H1 (cell line): ENCODE results near the gene AGR2. TPM values are rescaled to one million over a fixed set of nuclear protein-coding genes. Genes with fewer than 3 reads are reported as not detected.

ENCODE experiments used
- CTCF ChIA-PET: fragments of 300-600 bp; sonication (Branson Sonifier 250); formaldehyde crosslinking; loops from one replicate; lab custom pipeline; 2021; ENCODE audit not compliant: partially characterized antibody; lab: Charles Lee
- POLR2A ChIA-PET: fragments of 300-600 bp; sonication (Branson Sonifier 250); formaldehyde crosslinking; loops from one replicate; lab custom pipeline; 2021; ENCODE audit warnings: inconsistent platforms; ENCODE audit not compliant: partially characterized antibody; lab: Charles Lee
- DNase-seq, 2 experiments: peaks; one replicate each; pipeline versions ENCODE4 v3.0.0 to v3.0.0-alpha.2; 2010 to 2022; ENCODE audit warnings: low spot score in 2 of 2, low read depth in 1 of 2, mixed read lengths in 1 of 2
- FAIRE-seq: peaks from 2 replicates; lab custom pipeline; 2011; peaks lifted over from hg19 to GRCh38; lab: Jason Lieb, UNC
- H2AFZ ChIP-seq: 2 replicates; pipeline ENCODE4 v1.8.1; 2012; ENCODE audit warnings: low read length, inconsistent platforms
- H2AK5ac ChIP-seq: 2 replicates; pipeline ENCODE4 v1.6.1; 2013; ENCODE audit warnings: low read depth, low read length
- H2BK120ac ChIP-seq: replicated peaks from 2 replicates; pipeline ENCODE3; 2013; ENCODE audit warnings: low read depth, low read length, inconsistent platforms
- H2BK12ac ChIP-seq: 2 replicates; pipeline ENCODE4 v1.6.1; 2013; ENCODE audit warnings: low read depth, low read length
- H2BK15ac ChIP-seq: 2 replicates; pipeline ENCODE4 v1.6.1; 2013; ENCODE audit warnings: low read length
- H2BK20ac ChIP-seq: 2 replicates; pipeline ENCODE4 v1.6.1; 2013; ENCODE audit warnings: low read length
- H2BK5ac ChIP-seq: 2 replicates; pipeline ENCODE4 v1.6.1; 2013; ENCODE audit warnings: low read depth, low read length
- H3K14ac ChIP-seq: 2 replicates; pipeline ENCODE4 v1.6.1; 2013; ENCODE audit warnings: inconsistent platforms; ENCODE audit not compliant: insufficient read length
- H3K18ac ChIP-seq: 2 replicates; pipeline ENCODE4 v1.6.1; 2013; ENCODE audit warnings: low read length; ENCODE audit errors: extremely low read depth
- H3K23ac ChIP-seq: 2 replicates; pipeline ENCODE4 v1.6.1; 2013; ENCODE audit warnings: inconsistent platforms; ENCODE audit not compliant: insufficient read length
- H3K23me2 ChIP-seq: 2 replicates; pipeline ENCODE4 v1.6.1; 2013; ENCODE audit warnings: low read depth, low read length
- H3K27ac ChIP-seq: 2 replicates; pipeline ENCODE4 v1.6.1; 2011; ENCODE audit warnings: low read depth, low read length, inconsistent platforms
- H3K27me3 ChIP-seq, 4 experiments: replicated peaks in 1 of 4; 1 replicate in 1 of 4; 2 replicates in 3 of 4; pipeline versions ENCODE4 v1.6.1 to v1.8.1; 2011 to 2013; ENCODE audit warnings: low read length in 3 of 4, mild to moderate bottlenecking in 3 of 4, inconsistent platforms in 2 of 4, mixed read lengths in 2 of 4, moderate library complexity in 1 of 4; ENCODE audit not compliant: control insufficient read depth in 3 of 4, insufficient read depth in 3 of 4; ENCODE audit errors: extremely low read depth in 1 of 4
- H3K36me3 ChIP-seq, 4 experiments: 2 replicates each; pipeline versions ENCODE4 v1.6.1 to v1.8.1; 2011 to 2013; ENCODE audit warnings: mild to moderate bottlenecking in 4 of 4, low read length in 3 of 4, moderate library complexity in 2 of 4, control low read depth in 1 of 4, inconsistent platforms in 1 of 4; ENCODE audit not compliant: insufficient read depth in 4 of 4, control insufficient read depth in 2 of 4
- H3K4ac ChIP-seq: replicated peaks from 2 replicates; pipeline ENCODE3; 2013; ENCODE audit warnings: low read length, low read depth, mixed read lengths, inconsistent platforms; ENCODE audit not compliant: insufficient read length
- H3K4me1 ChIP-seq, 4 experiments: replicated peaks in 1 of 4; 1 replicate in 1 of 4; 2 replicates in 3 of 4; pipeline versions ENCODE4 v1.6.1 to v1.8.1; 2011 to 2013; ENCODE audit warnings: low read length in 3 of 4, inconsistent platforms in 2 of 4, mixed read lengths in 1 of 4; ENCODE audit not compliant: insufficient read depth in 4 of 4, control insufficient read depth in 3 of 4
- H3K4me2 ChIP-seq, 2 experiments: 2 replicates each; pipeline versions ENCODE4 v1.6.1 to v1.8.1; 2011 to 2013; ENCODE audit warnings: low read depth in 2 of 2, low read length in 2 of 2, control low read depth in 1 of 2, inconsistent platforms in 1 of 2, mild to moderate bottlenecking in 1 of 2; ENCODE audit not compliant: insufficient read depth in 1 of 2
- H3K4me3 ChIP-seq, 4 experiments: fragments of 200-600, 300-600 bp in 1 of 4; sonication (generic), shearing (Covaris generic), sonication (Bioruptor Twin) in 1 of 4; 2 replicates each; pipeline versions ENCODE4 v1.5.1 to v1.8.1; 2011 to 2016; ENCODE audit warnings: low read length in 4 of 4, low read depth in 3 of 4, control low read depth in 2 of 4, inconsistent platforms in 2 of 4, mild to moderate bottlenecking in 2 of 4, mixed read lengths in 1 of 4, moderate library complexity in 1 of 4; ENCODE audit not compliant: insufficient read depth in 2 of 4; ENCODE audit errors: extremely low read depth in 1 of 4
- H3K56ac ChIP-seq: replicated peaks from 2 replicates; pipeline ENCODE3; 2013; ENCODE audit warnings: low read depth, mild to moderate bottlenecking, mixed read lengths, low read length, inconsistent platforms; ENCODE audit not compliant: insufficient read length
- H3K79me1 ChIP-seq: 2 replicates; pipeline ENCODE4 v1.6.1; 2013; ENCODE audit warnings: low read depth, low read length, control low read depth
- H3K79me2 ChIP-seq, 2 experiments: 2 replicates each; pipeline versions ENCODE4 v1.6.1 to v1.8.1; 2012 to 2013; ENCODE audit warnings: low read length in 2 of 2, mild to moderate bottlenecking in 2 of 2, inconsistent platforms in 1 of 2; ENCODE audit not compliant: insufficient read depth in 2 of 2, control insufficient read depth in 1 of 2
- H3K9ac ChIP-seq, 4 experiments: replicated peaks in 1 of 4; 1 replicate in 1 of 4; 2 replicates in 3 of 4; pipeline versions ENCODE4 v1.6.1 to v1.8.1; 2011 to 2013; ENCODE audit warnings: low read depth in 3 of 4, low read length in 3 of 4, control low read depth in 2 of 4, mild to moderate bottlenecking in 2 of 4, moderate library complexity in 2 of 4, inconsistent platforms in 1 of 4; ENCODE audit errors: extremely low read depth in 1 of 4
- H3K9me3 ChIP-seq, 2 experiments: 2 replicates each; pipeline versions ENCODE4 v1.6.1 to v1.8.1; 2012 to 2013; ENCODE audit warnings: mild to moderate bottlenecking in 2 of 2, moderate library complexity in 2 of 2, control low read depth in 1 of 2, inconsistent platforms in 1 of 2, low read depth in 1 of 2, low read length in 1 of 2, mixed read lengths in 1 of 2; ENCODE audit not compliant: insufficient read depth in 2 of 2
- H4K20me1 ChIP-seq, 2 experiments: replicated peaks in 1 of 2; 2 replicates each; pipeline versions ENCODE3 to v1.8.1; 2011 to 2013; ENCODE audit warnings: inconsistent platforms in 2 of 2, low read length in 2 of 2, mild to moderate bottlenecking in 1 of 2; ENCODE audit not compliant: insufficient read depth in 2 of 2, control insufficient read depth in 1 of 2
- H4K5ac ChIP-seq: 2 replicates; pipeline ENCODE4 v1.6.1; 2013; ENCODE audit warnings: low read length, low read depth, mixed read lengths, inconsistent platforms; ENCODE audit not compliant: insufficient read length
- H4K8ac ChIP-seq: 2 replicates; pipeline ENCODE4 v1.8.0; 2013; ENCODE audit warnings: mild to moderate bottlenecking, moderate library complexity, low read length, inconsistent platforms; ENCODE audit not compliant: insufficient read depth; ENCODE audit errors: extremely low read depth
- H4K91ac ChIP-seq: replicated peaks from 2 replicates; pipeline ENCODE3; 2013; ENCODE audit warnings: low read length, mixed read lengths, inconsistent platforms; ENCODE audit not compliant: insufficient read length
- ATF3 ChIP-seq: IDR thresholded peaks from 2 replicates; pipeline ENCODE4 v1.6.1; 2011; ENCODE audit warnings: low read depth, mild to moderate bottlenecking, low read length; ENCODE audit not compliant: insufficient read depth
- CBX8 ChIP-seq: fragments of 300-800, 300-1000 bp; sonication (generic); IDR thresholded peaks from 2 replicates; pipeline ENCODE4 v1.7.1; 2016; ENCODE audit warnings: low read depth, low read length, borderline replicate concordance
- JUN ChIP-seq: IDR thresholded peaks from 2 replicates; pipeline ENCODE4 v1.6.1; 2011; ENCODE audit warnings: low read depth, mild to moderate bottlenecking, improper control_type of control experiment, low read length
- JUND ChIP-seq: IDR thresholded peaks from 2 replicates; pipeline ENCODE4 v1.6.1; 2011; ENCODE audit warnings: mild to moderate bottlenecking, improper control_type of control experiment, low read length
- NANOG ChIP-seq: IDR thresholded peaks from 2 replicates; pipeline ENCODE4 v1.6.1; 2011; ENCODE audit warnings: low read length, low read depth, mild to moderate bottlenecking, inconsistent platforms; ENCODE audit not compliant: insufficient read depth, poor library complexity, severe bottlenecking
- SAP30 ChIP-seq: fragments of 300-600 bp; sonication (generic); IDR thresholded peaks from 2 replicates; pipeline ENCODE4 v1.7.1; 2012; ENCODE audit warnings: low read length, moderate library complexity, mild to moderate bottlenecking, inconsistent platforms; ENCODE audit not compliant: insufficient read depth, insufficient replicate concordance
- TAF1 ChIP-seq: IDR thresholded peaks from 2 replicates; pipeline ENCODE4 v1.6.1; 2011; ENCODE audit warnings: mild to moderate bottlenecking, low read depth, low read length
- TCF12 ChIP-seq: IDR thresholded peaks from 2 replicates; pipeline ENCODE4 v1.6.1; 2011; ENCODE audit warnings: low read depth, mild to moderate bottlenecking, low read length
- polyA plus RNA-seq, 7 experiments: library from polyadenylated mRNA; depleted of rRNA in 3 of 7; stranded (reverse) in 5 of 7; unstranded in 2 of 7; fragments of >200 nt in 5 of 7; fragments of 200-250 nt in 2 of 7; gene quantifications; 1 replicate in 5 of 7; 2 replicates in 1 of 7; 4 replicates in 1 of 7; pipeline versions ENCODE4 v1.2.1 to v1.2.3, GENCODE V29; 2011 to 2013; ENCODE audit warnings: missing spikeins in 2 of 7, mixed read lengths in 2 of 7
- total RNA-seq: library from RNA; stranded (reverse); fragmentation: NEBNext Ultra II Directional; extraction: Animal tissue kit (Norgen Biotek cat#: 25700); gene quantifications from 2 replicates; pipeline ENCODE4 v1.2.1, GENCODE V29; 2021

The AGR2 gene
- total and polyA plus RNA-seq, 2 of the 8 experiments (the other 6 are each of a cell fraction or from before 2014, with no cell fraction given), result not detected

GRCh38 chr7:16776053-16776452 lies 28.7 kb downstream of the AGR2 start (continued):
- TF ChIP-seq TAF1 (no peak), TCF12 (no peak)

GRCh38 chr7:16774986-16775385 lies 29.8 kb downstream of the AGR2 start:
- H3K56ac ChIP-seq, result no peak overlapping the region
- no peak overlapping the region for H2BK20ac ChIP-seq
- no peaks in the 10 kb centered on the region for H3K9me3 ChIP-seq
- no peak overlapping the region for H3K23ac ChIP-seq
- H2BK5ac ChIP-seq, result no peak overlapping the region
- DNase-seq (no peak), FAIRE-seq (no peak)
- no peaks in the 10 kb centered on the region for H3K79me1 ChIP-seq
- H3K18ac ChIP-seq, result no peak overlapping the region
- H3K27ac ChIP-seq, result no peak overlapping the region
- no peak overlapping the region for H4K8ac ChIP-seq
- H3K4me3 ChIP-seq, result no peak overlapping the region
- POLR2A ChIA-PET, result no interaction called here
- no peak overlapping the region for H2BK120ac ChIP-seq
- CTCF ChIA-PET, result no interaction called here
- no peak overlapping the region for H2AK5ac ChIP-seq
- no peak overlapping the region for H2BK15ac ChIP-seq
- H3K23me2 ChIP-seq, result no peaks in the 10 kb centered on the region
- peaks cover 0 to 4% of the 10 kb centered on the region in 2 experiments; a peak in 1 of 4 replicates for H3K79me2 ChIP-seq
- H3K4me2 ChIP-seq, result no peak overlapping the region
- no peak overlapping the region for H2AFZ ChIP-seq
- no peak for TF ChIP-seq TAF1
- TF ChIP-seq ATF3, result no peak
- TF ChIP-seq CBX8, result no peak
- TF ChIP-seq JUN, result no peak
- no peak for TF ChIP-seq NANOG
- TF ChIP-seq JUND, result no peak
- TF ChIP-seq SAP30, result no peak
- H4K20me1 ChIP-seq, result no peaks in the 10 kb centered on the region
- H2BK12ac ChIP-seq, result no peak overlapping the region
- no peak overlapping the region for H3K14ac ChIP-seq
- no peak overlapping the region for H4K5ac ChIP-seq
- H3K9ac ChIP-seq, result no peak overlapping the region
- H3K36me3 ChIP-seq, result no peaks in the 10 kb centered on the region
- H3K27me3 ChIP-seq, result no peaks in the 10 kb centered on the region
- H3K4me1 ChIP-seq, result peaks cover 0 to 8% (median 5%) of the 10 kb centered on the region in 4 experiments; a peak in 3 of 7 replicates
- no peak overlapping the region for H3K4ac ChIP-seq
- H4K91ac ChIP-seq, result no peak overlapping the region
